H1 (cell line): ENCODE measurements around the gene LPCAT1. TPM values are rescaled to one million over a fixed set of nuclear protein-coding genes. Genes with fewer than 3 reads are reported as not detected.

Experiments
- BACH1 ChIP-seq: IDR thresholded peaks from 2 replicates; pipeline ENCODE4 v1.6.1; 2012; ENCODE audit warnings: low read length, improper control_type of control experiment
- CEBPB ChIP-seq: IDR thresholded peaks from 2 replicates; pipeline ENCODE4 v1.6.1; 2012; ENCODE audit warnings: low read depth, low read length
- CTBP2 ChIP-seq: IDR thresholded peaks from 2 replicates; pipeline ENCODE4 v1.7.0; 2011; ENCODE audit warnings: borderline replicate concordance, mild to moderate bottlenecking, moderate library complexity, mixed read lengths, low read length; ENCODE audit not compliant: insufficient read depth, insufficient read length
- HDAC2 ChIP-seq, 2 experiments: fragments of 300-600 bp in 1 of 2; sonication (generic) in 1 of 2; IDR thresholded peaks; 2 replicates each; pipeline ENCODE4 v1.6.1; 2011 to 2012; ENCODE audit warnings: low read depth in 2 of 2, low read length in 2 of 2, mild to moderate bottlenecking in 2 of 2, moderate library complexity in 2 of 2, borderline replicate concordance in 1 of 2, inconsistent platforms in 1 of 2
- POLR2A ChIP-seq, 2 experiments: IDR thresholded peaks; 1 replicate in 1 of 2; 2 replicates in 1 of 2; pipeline ENCODE4 v1.6.1; 2011; ENCODE audit warnings: low read depth in 2 of 2, low read length in 2 of 2, mild to moderate bottlenecking in 2 of 2; ENCODE audit errors: control extremely low read depth in 1 of 2
- RAD21 ChIP-seq, 2 experiments: IDR thresholded peaks in 1 of 2; conservative IDR thresholded peaks in 1 of 2; 2 replicates each; pipeline ENCODE4 v1.6.1; 2011; ENCODE audit warnings: low read depth in 2 of 2, low read length in 2 of 2, improper control_type of control experiment in 1 of 2, inconsistent platforms in 1 of 2, mild to moderate bottlenecking in 1 of 2, moderate library complexity in 1 of 2
- SIRT6 ChIP-seq: IDR thresholded peaks from one replicate; pipeline ENCODE4 v1.7.1; 2012; ENCODE audit warnings: low read length, inconsistent platforms
- USF2 ChIP-seq: IDR thresholded peaks from 2 replicates; pipeline ENCODE4 v1.6.1; 2011; ENCODE audit warnings: low read length, improper control_type of control experiment
- polyA plus RNA-seq, 7 experiments: library from polyadenylated mRNA; depleted of rRNA in 3 of 7; stranded (reverse) in 5 of 7; unstranded in 2 of 7; fragments of >200 nt in 5 of 7; fragments of 200-250 nt in 2 of 7; gene quantifications; 1 replicate in 5 of 7; 2 replicates in 1 of 7; 4 replicates in 1 of 7; pipeline versions ENCODE4 v1.2.1 to v1.2.3, GENCODE V29; 2011 to 2013; ENCODE audit warnings: missing spikeins in 2 of 7, mixed read lengths in 2 of 7
- total RNA-seq: library from RNA; stranded (reverse); fragmentation: NEBNext Ultra II Directional; extraction: Animal tissue kit (Norgen Biotek cat#: 25700); gene quantifications from 2 replicates; pipeline ENCODE4 v1.2.1, GENCODE V29; 2021

LPCAT1 gene
- total and polyA plus RNA-seq, 2 of the 8 experiments (the other 6 are each of a cell fraction or from before 2014, with no cell fraction given): 107 to 260 TPM

- TF ChIP-seq BACH1 (peak; percentile 48), HDAC2 (IDR thresholded peaks at IDR 0.05; ENCODE audit: borderline replicate concordance in 1 of 2, low read depth in 2 of 2, low read length in 2 of 2) (no peak), POLR2A (IDR thresholded peaks at IDR 0.05; ENCODE audit: control extremely low read depth in 1 of 2, low read depth in 2 of 2, low read length in 2 of 2) (0 out of 3 replicates have a peak, but pooled peaks of 1 of the 2 experiments have one; percentile 25), USF2 (no peak), RAD21 (IDR thresholded peaks at IDR 0.05 in 1 of 2, conservative IDR thresholded peaks at IDR 0.05 in 1 of 2; ENCODE audit: low read depth in 2 of 2, low read length in 2 of 2) (peak; percentile 62 to 76), CTBP2 (no peak), CEBPB (peak; percentile 93), SIRT6 (no peak)
Measured at GRCh38 chr5:1479581-1480188, 44.1 kb downstream of the LPCAT1 start (continued).
